Non-pigmented ciliary epithelial cell (primary cell): ENCODE measurements around the gene CRYBG1.

Source experiments
- DNase-seq: peaks from one replicate; pipeline ENCODE4 v3.0.0-alpha.2; 2010; ENCODE audit warnings: low read depth

The CRYBG1 gene

GRCh38 chr6:106608080-106608668, 247.7 kb downstream of the CRYBG1 start:
- DNase-seq: peak; percentile 34

GRCh38 chr6:106609699-106610098, 249.2 kb downstream of the CRYBG1 start:
- DNase-seq: no peak

DNA sequence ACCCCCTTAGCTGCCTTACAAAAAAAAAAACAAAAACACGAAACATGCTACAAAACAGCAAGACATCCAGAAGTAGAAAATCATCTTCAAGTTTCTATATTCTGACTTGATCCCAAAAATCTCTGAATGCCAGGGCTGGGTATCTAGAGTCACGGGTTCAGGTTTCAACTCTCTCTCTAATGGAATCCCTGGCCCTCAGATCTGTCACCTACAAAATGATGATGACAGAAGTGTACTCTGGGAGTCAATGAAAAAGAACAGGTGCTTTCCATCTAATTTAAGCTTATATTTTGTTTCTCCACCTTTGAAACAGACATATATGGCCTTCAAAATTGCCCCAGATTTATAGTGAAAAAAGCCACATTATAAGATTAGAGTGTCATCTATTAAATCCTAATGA, 250.5 kb downstream of the CRYBG1 start:
- DNase-seq: no peak

DNA sequence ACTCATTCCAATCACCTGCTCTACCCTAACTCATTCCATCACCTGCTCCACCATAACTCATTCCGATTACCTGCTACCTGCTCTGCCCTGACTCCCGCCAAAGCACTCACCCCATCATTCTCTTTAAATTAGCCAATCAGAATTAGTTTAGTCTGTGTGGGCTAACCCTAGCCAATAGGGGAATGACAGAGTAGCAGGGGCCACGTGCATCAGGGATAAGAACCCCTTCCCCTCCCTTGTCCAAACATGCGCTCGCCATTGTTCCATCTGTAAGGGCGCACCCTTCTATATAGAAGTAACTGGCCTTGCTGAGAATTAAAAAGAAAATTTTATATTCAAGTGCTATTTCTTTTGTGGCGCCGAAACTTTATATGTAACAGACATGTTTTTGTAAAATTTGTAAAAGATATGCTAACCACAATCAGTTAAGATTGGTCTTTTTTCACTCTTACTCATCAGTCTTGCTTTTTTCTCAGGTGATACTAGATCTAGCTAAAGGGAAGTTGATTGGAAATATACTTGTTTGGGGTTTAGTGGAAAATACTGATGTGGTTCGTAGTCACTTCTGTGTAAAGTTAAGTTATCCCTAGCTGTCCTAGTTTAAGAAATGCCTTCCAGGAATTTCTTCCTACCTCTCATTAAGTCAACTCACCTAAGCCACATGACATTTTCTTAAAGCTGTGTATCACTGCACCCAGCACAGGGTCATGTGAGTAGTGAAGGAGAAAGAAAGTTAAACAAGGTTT, 252.3 kb downstream of the CRYBG1 start:
- no peak for DNase-seq

DNA sequence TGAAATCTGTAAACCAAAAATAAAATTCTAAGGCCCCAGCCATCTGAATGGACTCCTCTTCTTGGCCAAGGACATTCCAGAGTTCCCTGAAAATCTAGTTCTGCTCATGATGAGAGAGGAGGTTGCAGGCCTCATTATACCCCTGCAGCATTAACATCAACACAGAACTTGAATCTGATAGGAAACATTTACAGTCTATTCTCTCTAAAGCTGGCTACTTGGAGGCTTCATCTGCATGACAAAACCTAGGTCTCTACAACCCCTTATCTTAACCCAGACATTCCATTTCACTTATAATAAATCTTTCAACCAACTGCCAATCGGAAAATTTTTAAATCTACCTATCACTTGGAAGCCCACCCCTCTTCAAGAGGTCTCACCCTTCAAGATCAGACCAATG, 253.1 kb downstream of the CRYBG1 start:
- no peak for DNase-seq

- no peak for DNase-seq
Observed at GRCh38 chr6:106614166-106614565, 253.6 kb downstream of the CRYBG1 start.

DNA sequence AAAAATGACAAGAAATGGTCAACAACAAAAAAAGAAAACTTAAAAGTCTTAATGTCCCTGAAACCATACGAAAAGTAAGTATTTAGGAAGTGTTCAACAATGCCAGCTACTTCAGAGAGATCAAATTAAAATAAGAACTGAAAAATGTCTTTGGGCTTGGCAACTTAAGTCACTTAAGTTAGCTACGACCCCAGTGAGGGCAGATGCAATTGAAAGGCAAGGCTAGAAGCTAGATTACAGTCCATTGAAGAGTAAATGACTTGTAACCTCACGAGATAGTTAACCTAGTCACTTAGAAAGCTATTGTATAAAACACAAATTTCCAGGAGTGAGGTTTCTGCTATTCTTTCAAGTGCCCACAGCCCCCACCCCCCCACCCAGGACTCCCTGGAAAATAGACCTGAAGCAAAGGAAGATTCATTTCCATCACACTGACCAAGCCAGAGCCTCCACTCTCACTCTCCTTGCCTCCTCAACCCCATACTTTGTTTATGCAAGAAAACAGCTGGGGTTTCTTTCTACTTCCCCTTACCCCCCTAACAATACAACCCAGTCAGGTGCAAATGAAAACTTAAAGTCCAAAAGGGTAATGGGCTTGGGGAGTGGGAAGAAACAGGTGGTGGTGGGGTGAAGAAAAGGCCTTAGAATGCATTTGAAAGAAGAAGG, 254.2 kb downstream of the CRYBG1 start:
- no peak for DNase-seq

DNA sequence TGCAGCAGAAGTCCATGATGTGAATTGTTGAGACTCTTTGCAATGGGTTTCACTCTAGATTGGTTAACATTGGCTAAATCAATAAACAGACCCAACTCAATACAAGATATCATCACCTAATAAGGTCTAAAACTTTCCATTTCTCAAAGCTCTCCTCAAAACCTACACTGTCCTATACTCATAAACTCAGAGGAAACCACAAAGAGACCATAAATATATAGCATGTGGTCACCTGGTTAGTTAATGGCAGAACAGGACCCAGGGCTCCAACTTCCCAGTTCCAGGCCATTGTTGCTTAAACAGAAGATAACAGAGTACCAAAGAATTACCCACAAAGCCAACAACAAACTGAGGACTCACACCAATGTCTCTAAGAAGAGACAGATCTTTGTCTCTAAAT, 256.8 kb downstream of the CRYBG1 start:
- no peak for DNase-seq

- no peak for DNase-seq
Observed at GRCh38 chr6:106617857-106618256, 257.3 kb downstream of the CRYBG1 start.

DNA sequence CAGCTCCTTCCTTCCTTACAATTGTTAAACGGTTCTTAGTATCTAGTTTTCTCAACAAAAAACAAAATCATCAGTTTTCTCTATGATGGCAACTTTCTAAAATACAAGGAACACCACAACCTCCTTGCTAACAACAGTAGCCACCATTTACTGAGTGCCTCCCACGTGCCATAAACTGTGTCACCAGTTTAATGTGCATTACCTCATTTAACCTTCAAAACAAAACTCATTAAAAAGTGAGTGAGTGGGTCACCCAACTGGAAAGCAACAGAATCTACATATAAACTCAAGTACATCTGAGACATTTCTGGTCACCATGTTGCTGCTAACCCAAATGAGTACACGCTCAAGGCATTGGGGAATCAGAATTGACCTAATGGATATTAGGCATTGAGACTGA, 257.8 kb downstream of the CRYBG1 start:
- DNase-seq: no peak

DNA sequence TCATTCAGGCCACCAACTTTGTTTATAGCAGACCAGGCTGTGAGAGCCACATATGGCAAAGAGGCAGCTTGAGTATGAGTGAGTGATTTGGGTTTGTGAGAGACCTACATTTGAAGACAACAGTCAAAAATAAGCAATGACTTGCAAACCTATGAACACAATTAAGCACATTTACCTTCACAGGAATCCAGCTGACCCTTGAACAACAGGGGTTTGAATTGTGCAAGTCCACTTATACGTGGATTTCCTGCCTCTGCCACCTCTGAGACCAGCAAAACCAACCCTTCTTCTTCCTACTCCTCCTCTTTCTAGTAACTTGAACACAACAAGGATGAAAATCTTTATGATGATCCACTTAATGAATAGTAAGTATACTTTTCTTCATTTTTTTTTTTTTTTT, 258.7 kb downstream of the CRYBG1 start:
- DNase-seq: no peak

GRCh38 chr6:106620931-106621672, 260.6 kb downstream of the CRYBG1 start:
- DNase-seq: peak; percentile 55
